Measurements from ENCODE around the gene NR5A2. TPM values are rescaled to one million over a fixed set of nuclear protein-coding genes. Genes with fewer than 3 reads are reported as not detected.

NR5A2 gene
- total RNA-seq, 4 donors from 2014 or later, result 3.7 to 19.1 (median 11.3) TPM

DNA sequence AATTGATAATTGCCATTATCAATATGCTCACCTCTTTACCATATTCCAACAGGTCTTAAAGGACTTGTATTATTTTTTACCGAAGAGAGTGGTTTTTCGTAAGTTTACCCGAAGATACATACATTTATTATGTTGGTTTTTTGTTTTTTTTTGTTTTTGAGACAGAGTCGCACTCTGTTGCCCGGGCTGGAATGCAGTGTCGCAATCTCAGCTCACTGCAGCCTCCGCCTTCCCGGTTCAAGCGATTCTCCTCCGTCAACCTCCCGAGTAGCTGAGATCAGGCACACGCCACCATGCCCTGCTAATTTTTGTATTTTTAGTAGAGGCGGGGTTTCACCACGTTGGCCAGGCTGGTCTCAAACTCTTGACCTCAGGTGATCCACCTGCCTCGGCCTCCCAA lies 30.8 kb downstream of the NR5A2 start:
- TF ChIP-seq, protein P1, sequence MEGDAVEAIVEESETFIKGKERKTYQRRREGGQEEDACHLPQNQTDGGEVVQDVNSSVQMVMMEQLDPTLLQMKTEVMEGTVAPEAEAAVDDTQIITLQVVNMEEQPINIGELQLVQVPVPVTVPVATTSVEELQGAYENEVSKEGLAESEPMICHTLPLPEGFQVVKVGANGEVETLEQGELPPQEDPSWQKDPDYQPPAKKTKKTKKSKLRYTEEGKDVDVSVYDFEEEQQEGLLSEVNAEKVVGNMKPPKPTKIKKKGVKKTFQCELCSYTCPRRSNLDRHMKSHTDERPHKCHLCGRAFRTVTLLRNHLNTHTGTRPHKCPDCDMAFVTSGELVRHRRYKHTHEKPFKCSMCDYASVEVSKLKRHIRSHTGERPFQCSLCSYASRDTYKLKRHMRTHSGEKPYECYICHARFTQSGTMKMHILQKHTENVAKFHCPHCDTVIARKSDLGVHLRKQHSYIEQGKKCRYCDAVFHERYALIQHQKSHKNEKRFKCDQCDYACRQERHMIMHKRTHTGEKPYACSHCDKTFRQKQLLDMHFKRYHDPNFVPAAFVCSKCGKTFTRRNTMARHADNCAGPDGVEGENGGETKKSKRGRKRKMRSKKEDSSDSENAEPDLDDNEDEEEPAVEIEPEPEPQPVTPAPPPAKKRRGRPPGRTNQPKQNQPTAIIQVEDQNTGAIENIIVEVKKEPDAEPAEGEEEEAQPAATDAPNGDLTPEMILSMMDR (IDR thresholded peaks at IDR 0.05), result no peak
- no peak for ATAC-seq (ENCODE audit: low FRiP score)
- no peak for DNase-seq (ENCODE audit: low spot score)

DNA sequence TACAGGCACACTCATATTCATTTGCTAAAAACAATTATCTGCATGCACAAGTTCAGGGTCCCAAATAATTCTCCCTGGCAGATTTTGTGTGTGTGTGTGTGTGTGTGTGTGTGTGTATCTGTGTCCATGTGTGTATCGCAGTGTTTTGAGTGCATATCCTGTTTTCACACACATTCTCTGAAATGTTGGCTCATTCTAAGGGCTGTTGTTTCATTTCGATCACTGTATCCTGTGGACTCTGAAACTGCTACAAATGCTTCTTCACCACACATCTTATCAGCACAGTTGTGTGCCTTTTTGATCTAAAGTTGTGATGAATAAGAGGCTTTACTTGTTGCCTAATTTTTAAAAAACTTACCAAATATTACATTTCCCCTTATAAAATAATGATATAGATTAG lies 34.6 kb downstream of the NR5A2 start:
- DNase-seq (ENCODE audit: low spot score) (no peak), ATAC-seq (ENCODE audit: low FRiP score) (no peak)
- TF ChIP-seq, protein P1 (IDR thresholded peaks at IDR 0.05), result no peak

DNA sequence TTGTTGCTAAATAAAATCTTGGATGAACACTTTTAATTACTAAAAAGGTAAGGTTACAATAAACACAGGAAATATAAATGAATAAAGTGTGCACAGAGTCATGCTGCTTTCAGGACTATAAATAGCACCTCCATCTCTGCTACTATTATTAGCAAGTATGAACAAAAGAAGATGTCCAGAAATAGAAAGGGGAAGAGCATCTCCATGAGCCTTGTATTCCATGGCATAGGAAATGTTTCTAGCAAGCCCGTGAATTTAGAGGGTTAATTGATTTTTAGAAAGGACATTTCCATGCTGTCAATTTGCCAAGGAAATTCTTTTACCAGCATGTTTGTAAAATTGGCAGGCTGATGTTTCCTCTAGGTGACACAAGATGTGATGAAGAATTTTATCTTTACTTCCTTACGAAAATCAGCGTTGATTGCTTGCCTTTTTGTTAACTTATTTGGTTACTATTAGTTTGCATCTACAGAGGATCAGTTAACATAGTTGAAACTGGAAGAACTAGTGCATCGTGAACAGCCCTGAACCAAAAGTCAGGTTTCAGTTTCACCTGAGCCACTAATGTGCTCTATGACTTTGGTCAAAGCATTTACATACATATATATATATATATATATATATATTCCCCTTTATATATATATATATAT lies 45.3 kb downstream of the NR5A2 start:
- TF ChIP-seq, protein P1 (IDR thresholded peaks at IDR 0.05), result no peak
- ATAC-seq (ENCODE audit: low FRiP score) (no peak), DNase-seq (ENCODE audit: low spot score) (no peak)

DNA sequence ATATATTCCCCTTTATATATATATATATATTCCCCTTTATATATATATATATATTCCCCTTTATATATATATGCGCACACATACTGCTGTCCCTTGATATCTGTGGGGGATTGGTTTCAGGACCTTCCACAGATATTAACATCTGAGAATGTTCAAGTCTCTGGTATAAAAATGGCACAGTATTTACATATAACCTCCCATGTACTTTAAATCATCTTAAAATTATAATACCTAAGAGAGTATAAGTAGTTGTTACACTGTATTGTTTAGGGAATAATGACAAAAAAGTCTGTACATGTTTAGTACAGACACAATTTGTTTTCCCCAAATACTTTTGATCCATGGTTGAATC lies 45.8 kb downstream of the NR5A2 start:
- TF ChIP-seq, protein P1 (IDR thresholded peaks at IDR 0.05), result no peak
- no peak for ATAC-seq (ENCODE audit: low FRiP score)
- DNase-seq (ENCODE audit: low spot score), result no peak

DNA sequence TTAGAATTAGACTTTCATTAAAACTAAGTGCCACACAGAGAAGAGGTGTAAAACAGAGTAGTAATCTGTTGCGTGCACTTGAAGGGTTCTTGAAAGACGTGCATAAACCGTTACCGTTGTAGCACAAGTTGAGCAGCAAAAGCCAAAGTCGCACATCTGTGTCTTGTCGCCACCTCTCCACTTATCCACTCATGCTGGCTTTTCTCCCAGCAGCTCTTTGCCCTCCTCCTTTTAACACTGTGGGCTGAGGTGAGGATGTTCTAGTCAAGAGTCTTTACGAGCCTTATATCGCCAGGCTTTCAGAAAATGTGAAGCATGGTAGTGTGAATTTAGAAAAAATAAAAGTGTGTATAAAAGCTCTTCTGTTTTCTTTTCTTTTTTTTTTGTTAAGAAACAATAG lies 48.0 kb downstream of the NR5A2 start:
- DNase-seq (ENCODE audit: low spot score), result no peak
- ATAC-seq (ENCODE audit: low FRiP score), result no peak
- TF ChIP-seq, protein P1 (IDR thresholded peaks at IDR 0.05), result no peak

DNA sequence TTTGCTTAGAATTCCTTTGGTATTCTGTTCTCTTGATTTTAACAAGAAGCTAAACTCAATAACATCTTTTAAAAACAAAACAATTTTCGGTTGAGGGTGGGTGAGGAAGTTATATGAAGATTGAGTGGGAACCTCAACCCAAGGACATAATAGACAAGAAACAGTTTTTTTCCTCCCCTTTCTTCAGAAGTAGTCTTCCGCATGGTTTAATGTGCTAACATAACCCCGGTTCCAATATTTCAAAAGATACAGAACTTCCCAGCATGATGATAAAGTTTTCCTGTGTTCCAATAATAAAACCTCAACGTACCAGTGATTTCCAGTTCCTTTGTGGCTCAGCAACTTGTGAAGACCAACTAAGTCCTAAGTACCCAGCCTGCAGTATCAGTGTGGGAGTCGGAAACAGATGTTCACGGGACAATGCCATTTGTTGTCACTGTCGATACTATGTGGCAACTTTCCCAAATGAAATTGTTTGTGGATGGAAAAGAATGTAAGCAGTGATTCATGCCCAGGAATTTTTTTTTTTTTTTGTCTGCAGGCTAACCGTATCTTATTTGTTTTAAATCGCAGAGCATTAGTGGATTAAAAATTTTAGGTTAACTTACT lies 48.5 kb downstream of the NR5A2 start:
- DNase-seq (ENCODE audit: low spot score) (no peak), ATAC-seq (ENCODE audit: low FRiP score) (no peak)
- TF ChIP-seq, protein P1 (IDR thresholded peaks at IDR 0.05), result no peak
